NCI-H187 treated with DMSO at 0.1 percent for 48 hours (cell line): Measurements from ENCODE around the gene ACTN1.
A peak's percentile ranks its signal among the peaks of the same experiment; 100 is the strongest.
"Not testable (repeated sequence)": the region's sequence is repeated elsewhere in the genome, so short reads cannot be mapped to it uniquely, and the experiment has no call there.

Source experiments
- DNase-seq: peaks from one replicate; lab custom pipeline; 2025; lab: John Stamatoyannopoulos, UW

The ACTN1 gene

DNA sequence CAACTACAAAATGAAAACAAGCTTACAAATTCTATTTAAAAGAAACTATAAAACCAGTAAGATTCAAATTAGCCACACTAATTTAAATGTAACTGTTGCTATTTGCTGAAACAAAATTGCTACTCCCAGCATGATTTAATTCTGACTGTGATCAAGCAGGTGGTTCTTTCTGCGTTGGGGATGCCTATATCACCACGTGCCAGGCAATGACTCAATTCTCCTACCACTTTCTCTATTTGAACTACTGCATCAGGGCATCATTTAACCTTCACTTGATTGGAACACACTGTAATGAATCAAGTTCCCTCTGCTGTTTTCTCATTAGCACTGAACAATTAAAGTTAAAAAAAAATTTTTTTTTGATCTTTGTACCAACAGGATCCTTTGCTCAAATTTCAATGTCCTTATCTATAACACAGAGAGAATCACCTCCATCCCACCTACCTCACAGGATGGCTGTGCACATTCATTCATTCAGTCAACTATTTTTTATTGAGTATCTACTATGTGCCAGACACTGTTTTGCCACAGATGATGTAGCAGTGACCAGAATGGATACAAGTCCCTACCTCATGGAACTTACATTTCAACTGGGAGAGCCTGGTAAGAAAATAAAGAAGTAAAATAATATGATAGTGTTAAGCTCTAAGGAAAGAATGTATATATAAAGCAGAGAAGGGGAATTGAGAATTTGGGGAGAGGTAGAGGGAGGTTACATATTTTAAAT lies 8.0 kb upstream of the ACTN1 start:
- DNase-seq: no peak

DNA sequence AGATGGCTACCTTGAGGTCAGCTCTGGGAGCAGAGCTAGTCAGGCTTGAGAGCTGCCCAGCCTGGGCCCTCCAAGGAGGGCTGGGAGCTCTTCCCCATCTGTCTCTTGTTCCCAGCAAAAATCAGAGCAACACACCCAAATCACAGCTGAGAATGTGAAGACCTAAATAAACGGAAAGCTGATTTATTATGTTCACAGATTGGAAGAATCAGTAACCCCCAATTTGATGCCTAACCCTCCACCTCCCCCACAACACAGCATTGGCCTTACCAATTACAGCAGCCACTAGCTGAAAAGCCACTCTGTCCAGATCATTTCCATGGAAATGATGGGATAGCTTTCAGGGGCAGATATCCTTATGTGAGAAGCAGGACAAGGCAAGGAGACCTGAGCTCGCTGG lies 7.1 kb upstream of the ACTN1 start:
- no peak for DNase-seq

DNA sequence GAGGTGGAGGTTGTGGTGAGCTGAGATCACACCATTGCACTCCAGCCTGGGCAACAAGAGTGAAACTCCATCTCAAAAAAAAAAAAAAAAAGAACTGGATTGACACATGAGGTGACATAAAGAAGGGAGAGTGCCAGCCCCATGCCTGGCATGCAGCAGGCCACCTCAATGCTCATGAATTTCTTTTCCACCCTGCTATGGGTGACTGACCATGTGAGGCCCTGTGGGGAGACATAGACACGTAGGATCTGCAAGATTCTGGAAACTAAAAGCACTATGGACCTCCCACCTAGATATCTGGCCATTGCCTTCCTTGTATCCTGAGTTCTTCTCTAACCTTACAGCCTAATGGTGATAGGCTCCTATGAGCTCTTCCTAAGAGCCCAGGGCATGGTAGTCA lies 5.6 kb upstream of the ACTN1 start:
- DNase-seq: no peak

DNA sequence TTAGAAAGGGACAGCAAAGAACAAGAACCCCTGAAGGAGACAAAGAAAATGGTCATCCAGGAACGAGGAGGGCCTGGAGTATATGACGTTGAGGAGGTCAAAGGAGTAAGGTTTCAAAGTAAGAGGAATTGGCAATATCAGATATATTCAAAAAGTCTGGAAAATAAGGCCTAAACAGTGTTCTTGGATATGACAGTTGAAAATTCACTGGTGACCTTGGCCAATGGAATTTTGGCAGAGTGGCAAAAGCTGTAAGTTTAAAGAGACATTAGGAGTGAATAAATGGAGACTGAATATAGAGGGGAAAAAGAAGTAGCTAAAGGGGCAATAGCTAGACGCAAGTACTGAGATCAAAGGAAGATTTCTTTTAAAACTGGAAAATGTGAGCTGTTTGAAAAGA lies 4.1 kb upstream of the ACTN1 start:
- DNase-seq: no peak

DNA sequence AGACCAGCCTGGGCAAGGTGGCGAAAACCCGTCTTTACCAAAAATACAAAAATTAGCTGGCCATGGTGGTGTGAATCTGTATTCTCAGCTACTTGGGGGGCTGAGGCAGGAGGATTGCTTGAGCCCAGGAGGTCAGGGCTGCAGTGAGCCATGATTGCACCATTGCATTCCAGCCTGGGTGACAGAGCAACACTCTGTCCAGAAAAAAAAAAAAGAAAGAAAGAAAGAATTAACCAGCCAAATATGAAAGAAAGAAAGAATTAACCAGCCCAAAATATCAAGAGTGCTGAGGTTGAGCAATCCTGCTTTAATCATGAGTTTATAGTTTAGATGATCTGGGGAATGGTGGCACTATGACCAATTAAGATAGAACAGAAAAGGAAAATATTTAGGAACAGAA lies 3.5 kb upstream of the ACTN1 start:
- no peak for DNase-seq

DNA sequence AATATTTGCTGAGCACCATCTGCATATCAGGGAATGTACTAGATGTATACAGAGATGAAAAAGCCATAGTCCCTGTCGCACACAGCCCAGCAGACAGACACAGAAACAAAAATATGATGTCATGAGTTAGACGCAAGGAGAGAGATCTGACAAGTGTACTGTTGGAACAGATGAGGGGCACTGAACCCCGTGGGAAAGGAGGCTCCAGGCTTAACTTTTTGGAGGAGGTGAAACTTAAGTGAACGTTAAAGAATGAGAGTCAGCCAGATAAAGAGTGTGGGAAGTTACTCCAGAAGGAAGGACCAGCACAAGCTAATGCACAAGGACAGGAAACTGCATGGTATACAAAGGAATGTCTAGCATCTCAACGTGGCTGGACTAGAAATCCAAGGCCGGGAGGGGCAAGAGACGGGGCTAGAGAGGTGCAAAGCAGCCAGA lies 2.5 kb upstream of the ACTN1 start:
- no peak for DNase-seq

DNA sequence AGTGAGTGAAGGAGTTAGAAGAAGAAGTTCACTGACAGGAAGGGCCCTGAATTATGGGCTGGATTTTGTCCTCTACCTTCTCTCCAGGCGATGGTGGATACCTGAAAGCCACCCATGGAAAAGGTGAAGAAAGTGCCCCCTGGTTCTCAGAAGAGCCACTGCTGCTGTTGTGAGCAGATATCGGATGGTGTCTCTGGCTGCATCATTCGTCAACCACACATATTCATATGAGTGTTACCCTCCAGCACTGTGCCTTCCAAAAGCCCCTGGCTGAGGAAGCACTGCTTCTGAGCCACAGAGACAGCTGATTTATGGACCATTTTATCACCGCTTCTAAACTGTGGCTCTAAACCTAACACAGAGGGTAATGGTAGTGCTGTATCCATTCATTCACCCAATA lies 2.0 kb upstream of the ACTN1 start:
- DNase-seq: no peak

DNA sequence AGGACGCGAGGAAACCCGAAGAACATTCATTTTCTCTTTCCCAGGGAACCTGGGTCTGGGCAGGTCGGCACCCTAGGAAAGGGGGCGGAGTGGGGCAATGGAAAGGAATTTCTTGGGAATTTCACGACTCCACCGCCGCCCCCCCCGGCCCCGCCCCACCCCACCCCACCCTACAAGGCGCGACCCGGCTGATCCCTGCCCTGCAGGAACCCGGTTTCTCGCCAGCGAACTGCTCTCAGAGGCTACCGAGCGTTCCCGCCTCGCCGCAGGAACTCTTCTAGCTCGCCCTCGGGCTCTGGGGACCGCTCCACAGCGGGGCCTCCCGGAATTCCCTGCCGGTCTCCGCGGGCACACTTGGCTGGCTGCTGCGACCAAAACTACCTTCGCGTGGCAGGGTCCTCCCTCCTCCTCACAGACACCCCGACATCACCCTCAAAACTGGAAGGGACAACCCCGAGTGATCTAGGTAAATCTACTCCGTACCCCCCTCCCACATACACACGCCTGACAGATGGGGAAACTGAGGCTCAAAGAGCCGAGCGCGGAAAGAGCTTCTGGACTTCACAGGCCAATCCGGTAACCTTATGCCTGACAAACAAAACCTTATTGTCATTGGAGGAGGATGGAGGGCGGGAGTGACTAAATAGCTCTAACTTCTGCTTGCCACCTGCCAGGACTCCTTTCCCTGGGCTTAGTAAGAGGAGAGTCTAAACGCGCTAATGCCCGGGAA lies 785 bp upstream of the ACTN1 start:
- DNase-seq: peak; percentile 35

DNA sequence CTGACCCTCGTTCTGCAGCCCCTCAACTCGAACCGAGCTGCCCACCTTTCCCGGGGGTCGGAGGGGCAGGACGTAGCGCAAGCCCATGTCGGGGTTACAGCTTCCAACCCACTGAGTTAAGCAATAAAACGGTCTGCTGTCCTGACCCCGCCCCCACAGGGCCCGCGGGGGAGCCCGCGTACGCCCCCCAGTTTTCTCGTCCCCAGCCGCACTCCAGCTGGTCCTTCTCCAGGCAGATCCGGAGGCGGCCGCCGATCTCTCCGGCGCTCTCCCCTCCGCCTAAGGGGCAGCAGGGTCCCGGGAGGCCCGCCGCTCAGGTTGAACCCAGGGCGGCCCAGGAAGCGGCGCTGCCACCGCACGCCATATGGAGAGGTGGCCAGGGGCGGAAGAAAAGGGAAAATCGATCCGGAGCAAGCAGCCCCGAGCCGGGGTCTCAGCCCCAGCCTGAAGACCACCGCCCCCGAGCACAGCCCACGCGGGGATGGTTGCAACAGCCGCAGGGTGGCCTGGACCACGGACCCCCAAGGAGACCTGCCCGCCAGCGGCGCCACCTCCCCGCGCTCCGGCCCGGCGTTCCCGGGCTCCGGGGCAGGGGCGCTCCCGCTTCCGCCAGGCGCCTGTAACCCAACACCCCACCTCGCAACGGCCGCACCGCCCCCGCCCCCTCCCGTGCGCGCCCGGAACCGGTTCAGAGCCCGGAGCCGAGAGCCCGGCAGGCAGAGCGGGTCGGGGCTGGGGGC lies 760 bp downstream of the ACTN1 start:
- no peak for DNase-seq

DNA sequence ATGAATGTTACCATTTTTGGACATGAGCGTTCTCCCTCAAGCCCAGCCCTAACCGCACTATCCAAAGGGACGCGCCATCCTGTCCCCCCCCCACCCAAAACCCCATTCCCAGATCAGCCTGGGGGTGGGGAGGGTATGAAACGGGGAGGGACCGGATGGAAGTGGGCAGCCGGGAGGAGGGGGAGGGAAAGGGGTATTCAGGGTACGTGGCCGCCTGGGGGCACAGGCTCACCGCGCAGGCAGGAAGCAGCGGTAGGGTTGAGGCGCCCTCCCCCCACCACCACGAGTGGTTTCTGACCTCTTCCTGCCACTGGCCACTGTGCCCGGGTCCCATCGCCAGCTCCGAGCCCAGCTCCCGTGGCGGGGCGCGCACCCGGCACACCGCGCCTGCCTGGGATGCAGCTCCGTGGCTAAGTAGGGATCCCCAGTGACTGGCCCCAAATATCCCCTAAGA lies 1.4 kb downstream of the ACTN1 start:
- DNase-seq: no peak

DNA sequence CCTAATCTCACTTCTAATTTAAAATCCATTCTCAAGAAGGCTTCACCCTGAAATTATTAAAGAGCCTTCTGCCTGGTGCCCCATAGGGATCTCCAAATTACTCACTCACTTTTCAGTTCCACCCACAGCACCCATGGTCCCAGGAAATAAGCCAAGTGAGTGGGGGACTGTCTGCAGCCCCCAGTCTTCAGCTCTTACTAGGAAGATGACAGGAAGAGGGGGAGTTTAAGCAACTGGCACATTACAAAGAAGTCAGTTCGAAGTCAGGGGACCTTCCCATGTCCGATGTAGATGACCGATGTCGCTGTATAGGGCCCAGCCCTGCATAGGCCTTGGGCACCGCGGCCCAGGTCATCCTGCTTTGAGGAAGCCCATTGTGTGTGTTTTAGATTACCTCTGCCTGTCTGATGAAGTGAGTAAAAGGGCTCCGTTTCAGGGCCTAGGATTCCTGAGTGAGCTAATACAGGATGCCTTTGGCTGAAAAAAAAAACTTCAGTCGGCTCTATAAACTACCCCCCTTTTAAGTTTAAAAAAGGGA lies 1.9 kb downstream of the ACTN1 start:
- no peak for DNase-seq

DNA sequence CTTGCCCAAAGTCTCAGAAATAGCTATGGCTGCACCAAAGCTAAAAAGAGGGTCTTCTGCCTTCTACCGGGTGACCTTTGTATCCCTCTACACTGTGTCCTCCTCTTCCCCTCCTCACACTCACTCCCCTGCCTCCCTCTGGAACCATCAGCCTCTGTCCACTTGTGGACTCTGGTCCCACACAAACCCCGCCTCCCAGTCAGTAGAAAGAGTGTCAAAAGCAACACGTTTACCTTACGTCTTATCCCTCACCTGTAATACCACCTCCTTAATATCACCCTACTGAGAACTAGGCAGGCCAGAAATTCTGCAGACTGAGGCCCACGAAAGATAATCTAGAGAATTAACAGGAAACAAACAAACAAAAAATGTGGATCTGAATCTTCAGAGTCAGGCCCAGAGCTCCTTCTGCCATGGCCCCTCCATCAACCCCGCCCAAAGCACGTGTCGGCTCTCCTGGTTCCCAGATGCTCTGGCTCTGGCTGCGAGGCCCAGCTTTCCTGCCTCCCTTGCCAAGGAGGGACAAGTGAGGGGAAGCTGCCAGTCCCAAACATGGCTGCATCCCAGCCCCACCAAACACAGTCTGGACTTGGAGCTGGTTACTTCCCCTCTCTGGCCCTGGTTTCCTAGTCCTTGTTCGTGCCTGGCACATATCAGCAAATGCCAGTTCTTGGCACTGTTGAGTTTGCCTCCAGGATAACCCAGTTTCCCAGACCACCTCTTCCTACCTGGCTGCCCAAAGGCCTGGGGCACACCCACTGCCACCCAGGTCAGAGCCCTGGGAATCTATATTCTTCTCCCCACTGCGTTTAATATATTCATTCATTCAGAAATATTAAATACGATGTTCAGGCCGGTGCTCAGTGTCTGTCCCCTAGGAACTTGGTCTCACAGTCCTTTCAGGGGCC lies 2.7 kb downstream of the ACTN1 start:
- no peak for DNase-seq

DNA sequence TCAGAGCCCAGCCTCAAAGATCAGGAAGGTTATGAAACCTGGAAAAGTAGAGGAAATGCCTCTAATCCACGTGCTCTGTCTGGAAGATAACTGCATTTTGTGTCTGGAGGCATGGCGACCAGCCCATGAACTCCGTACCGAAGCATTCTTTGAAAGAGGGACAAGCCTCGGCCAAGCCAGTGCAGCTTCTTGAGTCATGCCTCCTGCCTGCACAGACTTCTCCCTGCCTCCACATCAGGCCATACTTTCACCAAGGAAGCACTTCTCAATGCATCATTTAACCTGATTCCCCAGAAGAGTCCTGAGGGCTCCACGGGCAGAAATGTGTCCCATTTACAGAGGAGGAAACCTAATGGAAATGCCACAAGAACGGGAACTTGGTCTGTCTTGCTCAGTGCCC lies 3.4 kb downstream of the ACTN1 start:
- no peak for DNase-seq

DNA sequence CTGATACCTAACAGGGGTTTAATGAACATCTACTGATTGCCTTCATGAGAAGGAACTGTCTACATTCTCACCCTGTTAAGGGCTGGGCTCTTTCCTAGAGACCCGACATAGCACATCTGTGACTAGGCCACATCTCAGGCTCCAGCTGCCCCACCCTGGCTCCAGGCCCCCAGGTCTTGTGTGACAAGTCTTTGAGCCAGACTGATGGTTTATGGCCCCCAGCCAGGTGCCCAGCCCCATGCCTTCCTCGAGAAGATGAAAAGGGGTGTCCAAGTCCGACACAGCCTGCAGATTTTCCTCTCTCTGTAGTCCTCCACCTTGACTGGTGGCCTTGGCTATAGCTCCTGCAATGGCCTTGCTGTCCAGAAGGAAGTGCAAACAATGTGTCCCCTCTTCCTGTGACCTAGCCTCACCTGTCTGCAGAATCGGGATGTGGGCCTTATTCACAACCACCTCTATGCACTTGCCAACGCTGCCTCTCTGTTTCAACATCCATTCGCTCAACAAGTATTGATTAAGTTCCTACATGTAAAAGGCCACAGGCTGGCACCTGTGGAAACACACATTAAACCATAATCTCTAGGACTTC lies 4.2 kb downstream of the ACTN1 start:
- no peak for DNase-seq

DNA sequence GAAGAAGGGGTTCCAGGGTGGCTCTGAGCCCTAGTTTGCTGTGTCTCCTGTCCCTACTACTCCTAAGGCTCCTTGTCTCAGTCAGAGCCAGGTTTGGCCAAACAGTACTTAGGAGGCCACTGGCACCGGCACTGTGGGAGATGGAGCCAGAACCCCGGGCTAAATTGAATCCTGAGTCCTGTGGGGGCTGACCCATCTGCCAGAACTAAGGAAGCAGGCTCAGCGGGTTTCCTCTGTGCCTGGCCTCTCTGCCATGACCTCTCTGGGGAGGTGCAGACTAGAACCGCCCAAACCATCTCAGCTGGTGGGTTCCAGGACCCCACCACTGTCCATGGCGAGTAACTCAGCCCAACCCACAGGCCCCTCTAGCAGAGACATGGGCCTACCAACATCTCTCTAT lies 5.5 kb downstream of the ACTN1 start:
- DNase-seq: no peak

DNA sequence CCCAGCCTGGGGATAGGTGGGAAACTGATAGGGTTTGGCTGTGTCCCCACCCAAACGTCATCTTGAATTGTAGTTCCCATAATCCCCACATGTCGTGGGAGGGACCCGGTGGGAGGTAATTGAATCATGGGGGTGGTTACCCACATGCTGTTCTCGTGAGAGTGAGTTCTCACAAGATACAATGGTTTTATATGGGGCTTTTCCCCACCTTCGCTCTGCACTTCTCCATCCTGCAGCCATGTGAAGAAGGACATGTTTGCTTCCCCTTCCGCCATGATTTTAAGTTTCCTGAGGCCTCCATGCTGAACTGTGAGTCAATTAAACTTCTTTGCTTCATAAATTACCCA lies 5.9 kb downstream of the ACTN1 start:
- not testable (repeated sequence) for DNase-seq

DNA sequence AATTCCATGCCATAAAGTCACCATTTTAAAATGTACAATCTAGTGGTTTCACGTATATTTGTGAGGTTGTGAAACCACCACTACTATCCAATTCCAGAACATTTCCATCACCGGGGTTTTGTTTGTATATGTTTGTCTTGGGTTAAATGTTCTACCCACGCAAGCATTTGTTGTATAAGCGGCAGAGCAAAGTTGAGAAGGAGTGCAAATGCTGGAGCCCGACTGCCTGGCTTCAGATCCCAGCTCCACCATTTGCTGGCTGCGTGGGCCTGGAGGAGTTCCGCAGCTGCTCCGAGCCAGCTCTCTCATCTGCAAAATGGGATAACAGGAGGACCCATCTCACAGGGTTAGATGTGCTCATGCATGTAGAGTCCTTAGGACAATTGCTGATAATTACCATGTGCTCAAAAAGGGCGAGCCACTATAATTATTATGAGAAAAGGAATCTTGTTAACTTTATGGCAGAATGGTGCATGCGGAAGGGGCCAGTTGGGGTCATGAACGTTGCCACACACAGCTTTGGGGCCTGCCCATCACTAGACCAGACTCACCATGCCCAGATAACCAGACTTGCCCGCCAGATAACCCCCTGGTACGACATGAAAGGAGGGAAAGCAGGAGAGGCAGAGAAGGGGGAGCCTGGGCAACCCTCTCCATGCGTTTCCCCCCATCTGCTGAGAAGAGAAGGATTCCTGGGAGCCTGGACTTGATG lies 6.4 kb downstream of the ACTN1 start:
- DNase-seq: no peak

DNA sequence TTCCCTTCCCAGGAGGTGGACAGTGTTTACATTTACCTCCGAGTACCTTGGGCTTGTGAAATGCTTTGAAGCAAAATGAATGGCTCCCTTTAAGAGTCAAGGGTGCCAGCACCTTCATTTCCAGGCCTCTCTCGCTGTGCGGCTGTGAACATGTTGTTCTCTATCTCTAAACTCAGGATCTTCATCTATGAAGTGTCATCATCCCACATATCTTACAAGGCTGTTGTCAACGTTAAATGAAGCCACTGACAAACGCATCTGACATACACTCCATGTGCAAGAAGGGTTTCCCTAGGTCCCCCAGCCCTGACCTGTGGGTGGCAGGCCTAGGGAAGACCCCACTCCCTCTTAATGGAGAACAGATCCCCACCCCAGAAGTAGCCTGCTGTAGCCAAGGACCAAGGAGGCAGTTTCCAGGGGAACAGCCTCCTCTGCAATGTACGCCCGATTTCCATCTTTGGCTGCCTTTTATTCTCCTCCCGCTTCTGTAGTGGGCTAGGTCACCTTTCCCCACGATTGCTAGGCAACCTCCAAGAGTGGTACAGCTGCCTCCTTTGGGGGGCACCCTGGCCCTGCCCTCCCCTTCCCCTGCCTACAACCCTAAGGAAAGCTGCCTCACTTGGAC lies 7.6 kb downstream of the ACTN1 start:
- no peak for DNase-seq

DNA sequence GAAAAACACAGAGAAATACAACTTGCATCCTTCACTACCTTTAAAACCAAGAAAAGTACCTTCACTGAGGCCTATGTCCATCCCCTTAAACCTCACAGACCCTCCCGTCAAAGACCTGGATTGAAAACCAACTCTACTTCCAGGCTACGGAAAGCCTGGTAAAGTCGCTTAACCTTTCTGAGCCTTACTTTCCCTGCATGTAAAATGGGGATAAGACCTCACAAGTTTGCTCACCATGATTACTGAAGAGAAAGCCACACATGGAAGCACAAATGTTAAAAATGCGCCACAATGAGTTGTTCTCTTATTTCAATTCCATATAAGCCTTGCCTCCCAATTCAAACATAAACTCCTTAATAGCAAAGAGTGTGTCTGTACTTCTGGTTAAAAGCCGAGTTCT lies 8.4 kb downstream of the ACTN1 start:
- DNase-seq: no peak

DNA sequence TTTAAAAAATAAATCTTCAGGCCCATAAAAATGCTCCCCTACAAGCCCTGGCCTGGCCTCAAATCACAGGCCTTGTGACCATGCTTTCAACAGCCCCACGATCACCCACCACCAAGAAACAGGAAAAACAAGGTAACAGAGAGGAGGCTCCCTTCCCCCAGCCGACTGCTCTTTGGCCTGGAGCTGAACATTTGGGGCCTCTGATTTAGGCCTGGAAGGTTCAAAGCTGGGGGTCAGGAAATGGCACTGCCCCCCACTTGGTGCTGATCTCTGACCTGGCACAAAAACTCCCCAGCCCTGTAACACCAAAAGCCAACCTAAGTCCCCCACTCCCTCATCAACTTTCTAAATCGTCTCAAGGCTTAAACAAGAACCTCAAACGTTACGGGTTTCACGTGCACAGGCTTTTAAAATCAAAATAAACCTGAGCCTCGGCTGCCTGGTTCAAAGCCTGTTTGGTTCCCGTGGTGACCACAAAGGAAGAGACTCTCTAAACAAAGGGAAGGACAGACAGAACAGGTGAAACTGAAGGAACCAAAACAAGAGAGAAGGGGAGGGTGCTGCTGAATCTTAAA lies 9.0 kb downstream of the ACTN1 start:
- DNase-seq: no peak
